A549 (cell line): ENCODE results near the gene COL13A1. TPM values are rescaled to one million over a fixed set of nuclear protein-coding genes. Genes with fewer than 3 reads are reported as not detected.
A peak's percentile ranks its signal among the peaks of the same experiment; 100 is the strongest.

Experiments used
- ATAC-seq, 2 experiments: fragments of 200-7000 bp in 1 of 2; fragments of >200 bp in 1 of 2; cut with Nextera tagmentation in 1 of 2; cut with Tn5 transposase in 1 of 2; 3 replicates each; pipeline versions ENCODE4 v1.8.0 to v1.9.1; 2018 to 2020; ENCODE audit warnings: mild to moderate bottlenecking in 1 of 2, moderate library complexity in 1 of 2
- CTCF ChIA-PET: fragments of 300-600 bp; sonication (Branson Sonifier 250); formaldehyde crosslinking; extraction: SDS; loops from one replicate; lab custom pipeline; 2021; ENCODE audit warnings: antibody characterized with exemption, inconsistent platforms; lab: Yijun Ruan, JAX
- POLR2A ChIA-PET: fragments of 350-600 bp; formaldehyde crosslinking; extraction: SDS; loops from one replicate; lab custom pipeline; 2021; ENCODE audit warnings: antibody characterized with exemption, inconsistent platforms; lab: Yijun Ruan, JAX
- DNase-seq, 2 experiments: peaks; one replicate each; pipeline versions ENCODE4 v3.0.0 to v3.0.0-alpha.2; 2011 to 2016; ENCODE audit warnings: low read depth in 1 of 2, low spot score in 1 of 2
- FAIRE-seq: peaks from 2 replicates; lab custom pipeline; 2011; peaks lifted over from hg19 to GRCh38; lab: Jason Lieb, UNC
- H3K27ac ChIP-seq, 2 experiments: fragments of >200 bp; sonication (Bioruptor Twin); formaldehyde crosslinking; 3 replicates each; pipeline ENCODE4 v1.5.1; 2016 to 2017
- H3K4me1 ChIP-seq: fragments of >200 bp; sonication (Bioruptor Twin); formaldehyde crosslinking; 3 replicates; pipeline ENCODE4 v1.6.1; 2016
- H3K4me2 ChIP-seq: fragments of >200 bp; sonication (Bioruptor Twin); formaldehyde crosslinking; 3 replicates; pipeline ENCODE4 v1.6.1; 2016
- H3K4me3 ChIP-seq: fragments of >200 bp; sonication (Bioruptor Twin); formaldehyde crosslinking; 3 replicates; pipeline ENCODE4 v1.5.1; 2016
- H3K9me3 ChIP-seq: fragments of >200 bp; sonication (Bioruptor Twin); formaldehyde crosslinking; 3 replicates; pipeline ENCODE4 v1.6.1; 2016
- BHLHE40 ChIP-seq: IDR thresholded peaks from 2 replicates; pipeline ENCODE4 v1.6.1; 2012; ENCODE audit warnings: low read depth, low read length, inconsistent platforms
- CBX2 ChIP-seq: fragments of 200-600 bp; sonication (generic); IDR thresholded peaks from 2 replicates; pipeline ENCODE4 v1.6.1; 2016; ENCODE audit warnings: low read depth, mild to moderate bottlenecking, borderline replicate concordance
- CEBPB ChIP-seq, 2 experiments: fragments of >200 bp in 1 of 2; sonication (Bioruptor Twin) in 1 of 2; formaldehyde crosslinking in 1 of 2; IDR thresholded peaks; 2 replicates each; pipeline ENCODE4 v1.6.1; 2012 to 2016
- CHD2 ChIP-seq: fragments of 150-350 bp; IDR thresholded peaks from 2 replicates; pipeline ENCODE4 v1.6.1; 2014; ENCODE audit warnings: low read length; ENCODE audit not compliant: partially characterized antibody
- EHF ChIP-seq: fragments of 250-450 bp; sonication (Bioruptor Pico); IDR thresholded peaks from 2 replicates; pipeline ENCODE4 v1.5.0; 2020; ENCODE audit warnings: mild to moderate bottlenecking
- HEYL ChIP-seq: fragments of 250-450 bp; sonication (Bioruptor Pico); IDR thresholded peaks from 2 replicates; pipeline ENCODE4 v1.8.0; 2021; ENCODE audit warnings: mild to moderate bottlenecking, moderate library complexity
- KDM5A ChIP-seq: fragments of 200-600 bp; sonication (generic); IDR thresholded peaks from 2 replicates; pipeline ENCODE4 v1.6.1; 2016; ENCODE audit warnings: antibody characterized with exemption, mild to moderate bottlenecking
- NR3C1 ChIP-seq: fragments of >200 bp; sonication (Bioruptor Twin); formaldehyde crosslinking; IDR thresholded peaks from 3 replicates; pipeline ENCODE4 v1.6.1; 2017
- POLR2AphosphoS2 ChIP-seq: conservative IDR thresholded peaks from 2 replicates; pipeline ENCODE4 v1.6.1; 2012; ENCODE audit warnings: low read length, improper control_type of control experiment, inconsistent platforms
- RFX5 ChIP-seq: fragments of 450-650 bp; IDR thresholded peaks from 2 replicates; pipeline ENCODE4 v1.7.1; 2014; ENCODE audit warnings: antibody characterized with exemption, mild to moderate bottlenecking, moderate library complexity
- RNF2 ChIP-seq: fragments of 200-600 bp; sonication (generic); IDR thresholded peaks from 2 replicates; pipeline ENCODE4 v1.6.1; 2016; ENCODE audit warnings: low read depth, mild to moderate bottlenecking, antibody characterized with exemption, moderate library complexity, borderline replicate concordance
- SMC3 ChIP-seq: fragments of >200 bp; sonication (Bioruptor Twin); formaldehyde crosslinking; IDR thresholded peaks from 3 replicates; pipeline ENCODE4 v1.6.1; 2018; ENCODE audit warnings: inconsistent platforms
- SREBF2 ChIP-seq: fragments of 450-650 bp; IDR thresholded peaks from 2 replicates; pipeline ENCODE4 v1.6.1; 2014; ENCODE audit warnings: mild to moderate bottlenecking, moderate library complexity
- ZC3H11A ChIP-seq: fragments of 450-650 bp; IDR thresholded peaks from 2 replicates; pipeline ENCODE4 v1.6.1; 2014; ENCODE audit warnings: antibody characterized with exemption, mild to moderate bottlenecking
- ZFP36 ChIP-seq: fragments of 450-650 bp; IDR thresholded peaks from 2 replicates; pipeline ENCODE4 v1.6.1; 2014; ENCODE audit warnings: borderline replicate concordance; ENCODE audit not compliant: partially characterized antibody
- ZNF302 ChIP-seq: fragments of 250-450 bp; sonication (Bioruptor Pico); IDR thresholded peaks from 2 replicates; pipeline ENCODE4 v1.9.0; 2021; ENCODE audit warnings: inconsistent platforms, mild to moderate bottlenecking, moderate library complexity
- whole genome bisulfite sequencing: methylation state at CpG from one replicate; pipeline ENCODE4 v1.1.6; 2017; ENCODE audit errors: missing lambda C conversion rate; 5-methylcytosine and 5-hydroxymethylcytosine counted together
- polyA plus RNA-seq, 4 experiments: library from polyadenylated mRNA; depleted of rRNA in 3 of 4; stranded (reverse); fragments of >200 nt; fragmentation: RNase III in 1 of 4; extraction: RNeasy Plus Mini Kit Qiagen cat#74134 plus additional on column Dnase treatment in 1 of 4; gene quantifications; 2 replicates in 3 of 4; 3 replicates in 1 of 4; pipeline ENCODE4 v1.2.3, GENCODE V29; 2011 to 2017
- TF ChIP-seq, protein P1 (sequence below): fragments of 450-650 bp; IDR thresholded peaks from 2 replicates; pipeline ENCODE4 v1.6.1; 2014; ENCODE audit warnings: antibody characterized with exemption
- TF ChIP-seq, protein P2 (sequence below): fragments of >200 bp; sonication (Bioruptor Twin); formaldehyde crosslinking; IDR thresholded peaks from 3 replicates; pipeline ENCODE4 v1.5.1; 2016

Gene COL13A1
- polyA plus RNA-seq, 2 of the 4 experiments (the other 2 are of a cell fraction): 0.08 to 0.27 TPM

DNA sequence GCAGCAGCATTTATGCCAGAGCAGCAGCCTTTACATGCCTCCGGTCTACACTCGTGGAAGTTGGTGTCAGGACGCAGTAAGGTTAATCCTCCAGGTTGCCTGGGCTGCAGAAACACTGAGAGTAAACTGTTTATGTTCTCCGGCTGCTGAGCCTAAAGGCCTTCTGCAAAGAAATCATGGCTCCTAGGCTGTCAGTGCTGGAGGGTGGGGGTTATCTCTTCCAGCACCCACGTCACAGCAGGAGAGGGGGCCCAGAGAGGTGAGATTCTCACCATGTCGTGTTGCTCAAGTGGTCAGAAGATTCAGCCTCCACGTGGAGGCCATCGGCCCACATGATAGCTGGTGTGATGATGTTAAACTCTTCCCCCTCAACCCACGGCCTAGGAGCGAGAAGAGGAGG is 41.2 kb downstream of the COL13A1 start:
- Histone ChIP-seq H3K4me2 (no peak overlapping the region), H3K4me3 (no peak overlapping the region), H3K4me1 (peaks cover 6% of the 10 kb centered on the region; the same call in 2 of the 3 replicates), H3K27ac (no peak overlapping the region), H3K9me3 (no peaks in the 10 kb centered on the region)
- FAIRE-seq (no peak), ATAC-seq (no peak), DNase-seq (no peak)
- TF ChIP-seq POLR2AphosphoS2 (no peak), SMC3 (no peak), SREBF2 (no peak), ZC3H11A (no peak), RFX5 (no peak), CBX2 (no peak), ZNF302 (CRISPR knock-in tag) (no peak), CEBPB (IDR thresholded peaks at IDR 0.05) (no peak), CHD2 (no peak), NR3C1 (no peak), EHF (CRISPR knock-in tag) (no peak)
- TF ChIP-seq, protein P1, sequence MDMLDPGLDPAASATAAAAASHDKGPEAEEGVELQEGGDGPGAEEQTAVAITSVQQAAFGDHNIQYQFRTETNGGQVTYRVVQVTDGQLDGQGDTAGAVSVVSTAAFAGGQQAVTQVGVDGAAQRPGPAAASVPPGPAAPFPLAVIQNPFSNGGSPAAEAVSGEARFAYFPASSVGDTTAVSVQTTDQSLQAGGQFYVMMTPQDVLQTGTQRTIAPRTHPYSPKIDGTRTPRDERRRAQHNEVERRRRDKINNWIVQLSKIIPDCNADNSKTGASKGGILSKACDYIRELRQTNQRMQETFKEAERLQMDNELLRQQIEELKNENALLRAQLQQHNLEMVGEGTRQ: no peak
- TF ChIP-seq, protein P2, sequence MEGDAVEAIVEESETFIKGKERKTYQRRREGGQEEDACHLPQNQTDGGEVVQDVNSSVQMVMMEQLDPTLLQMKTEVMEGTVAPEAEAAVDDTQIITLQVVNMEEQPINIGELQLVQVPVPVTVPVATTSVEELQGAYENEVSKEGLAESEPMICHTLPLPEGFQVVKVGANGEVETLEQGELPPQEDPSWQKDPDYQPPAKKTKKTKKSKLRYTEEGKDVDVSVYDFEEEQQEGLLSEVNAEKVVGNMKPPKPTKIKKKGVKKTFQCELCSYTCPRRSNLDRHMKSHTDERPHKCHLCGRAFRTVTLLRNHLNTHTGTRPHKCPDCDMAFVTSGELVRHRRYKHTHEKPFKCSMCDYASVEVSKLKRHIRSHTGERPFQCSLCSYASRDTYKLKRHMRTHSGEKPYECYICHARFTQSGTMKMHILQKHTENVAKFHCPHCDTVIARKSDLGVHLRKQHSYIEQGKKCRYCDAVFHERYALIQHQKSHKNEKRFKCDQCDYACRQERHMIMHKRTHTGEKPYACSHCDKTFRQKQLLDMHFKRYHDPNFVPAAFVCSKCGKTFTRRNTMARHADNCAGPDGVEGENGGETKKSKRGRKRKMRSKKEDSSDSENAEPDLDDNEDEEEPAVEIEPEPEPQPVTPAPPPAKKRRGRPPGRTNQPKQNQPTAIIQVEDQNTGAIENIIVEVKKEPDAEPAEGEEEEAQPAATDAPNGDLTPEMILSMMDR: no peak
- CTCF ChIA-PET: interaction anchor here (0.9 to 2.0 kb wide), 3 partner anchors 42 to 72 kb away, joined by 3 to 9 read pairs (median 3); no protein-coding TSS in a partner anchor
- POLR2A ChIA-PET: no interaction called here
- WGBS: 63% methylated on average over 10 of the region's 10 CpGs

DNA sequence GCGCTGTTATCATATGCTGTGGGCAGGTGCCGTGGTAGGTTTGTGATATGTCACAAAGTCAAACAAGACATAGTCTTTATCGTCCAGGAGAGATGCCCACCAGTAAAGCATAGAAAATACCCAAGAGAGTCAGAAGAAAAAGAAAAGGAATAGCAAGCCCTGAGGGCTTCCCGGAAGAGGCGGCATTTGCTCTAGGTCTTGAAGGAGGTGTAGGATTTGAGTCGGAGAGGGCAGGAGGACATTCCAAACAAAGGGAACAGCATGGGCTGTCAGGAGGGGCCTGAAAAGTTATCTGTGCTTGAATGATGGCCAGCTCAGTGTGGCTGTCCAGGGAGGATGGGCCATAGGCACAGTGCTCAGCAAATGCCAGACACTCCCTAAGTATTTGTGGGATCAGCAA is 42.2 kb downstream of the COL13A1 start:
- Histone ChIP-seq H3K4me1 (peaks cover 6% of the 10 kb centered on the region; the same call in 2 of the 3 replicates), H3K27ac (no peak overlapping the region), H3K4me3 (no peak overlapping the region), H3K9me3 (no peaks in the 10 kb centered on the region), H3K4me2 (no peak overlapping the region)
- no peak for TF ChIP-seq RNF2
- peak; percentile 95 for TF ChIP-seq ZFP36
- ATAC-seq: no peak
- 79% methylated on average over 6 of the region's 6 CpGs for WGBS
- FAIRE-seq: no peak
- no peak for DNase-seq
- ChIA-PET POLR2A (no interaction called here), CTCF (interaction anchor here (0.9 to 2.0 kb wide), 2 partner anchors 43 to 71 kb away, joined by 3 to 9 read pairs; no protein-coding TSS in a partner anchor)

DNA sequence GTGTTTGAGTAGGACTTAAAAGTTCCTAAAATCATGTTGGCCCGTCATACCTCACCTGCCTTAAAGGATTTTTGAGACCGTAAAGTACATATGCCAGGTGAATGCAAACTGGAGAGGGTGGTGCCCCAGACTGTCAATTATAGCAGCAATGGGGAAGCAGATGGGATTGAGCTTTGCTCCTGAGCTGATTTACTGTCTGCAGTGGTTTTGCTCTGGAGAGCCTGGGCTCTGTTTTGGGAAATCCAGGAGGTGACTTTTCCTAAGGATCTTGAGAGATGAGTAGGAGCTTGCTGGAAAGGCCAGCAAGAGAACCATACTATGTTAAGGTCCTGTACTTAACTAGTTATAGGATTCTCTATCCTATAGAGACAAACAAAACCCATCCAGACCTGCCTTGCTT is 43.0 kb downstream of the COL13A1 start:
- Histone ChIP-seq H3K4me1 (peaks cover 6% of the 10 kb centered on the region; the same call in 1 of the 3 replicates), H3K4me2 (no peak overlapping the region), H3K27ac (no peak overlapping the region), H3K4me3 (no peak overlapping the region), H3K9me3 (no peaks in the 10 kb centered on the region)
- DNase-seq (no peak), FAIRE-seq (no peak), ATAC-seq (no peak)
- CTCF ChIA-PET: no interaction called here
- POLR2A ChIA-PET: interaction anchor here (0.6 kb wide), 1 partner anchor 20 kb away, joined by 3 read pairs; no protein-coding TSS in a partner anchor
- 78% methylated on average over 2 of the region's 2 CpGs for WGBS
- TF ChIP-seq HEYL (CRISPR knock-in tag) (no peak), BHLHE40 (no peak), KDM5A (no peak)
